GM12878 (cell line): ENCODE results near the gene PPP1R26. TPM values are rescaled to one million over a fixed set of nuclear protein-coding genes. Genes with fewer than 3 reads are reported as not detected.

ENCODE experiments used
- ATAC-seq: fragments of 200-7000 bp; cut with Tn5 transposase; 3 replicates; pipeline ENCODE4 v1.9.1; 2020; ENCODE audit warnings: mild to moderate bottlenecking, moderate library complexity
- BruUV-seq: library from RNA; stranded (reverse); fragments of 400-500 nt; replicated peaks from 2 replicates; lab custom pipeline; 2021; lab: Mats Ljungman, UMichigan
- CTCF ChIA-PET: fragments of 300-600 bp; sonication (Branson Sonifier 250); formaldehyde crosslinking; extraction: SDS; loops from one replicate; lab custom pipeline; 2021; ENCODE audit warnings: inconsistent platforms; lab: Yijun Ruan, JAX
- POLR2A ChIA-PET: fragments of 350-600 bp; formaldehyde crosslinking; extraction: SDS; loops from one replicate; lab custom pipeline; 2021; ENCODE audit warnings: inconsistent platforms; lab: Charles Lee
- RAD21 ChIA-PET: fragments of 300-600 bp; sonication (Branson Sonifier 250); formaldehyde crosslinking; loops from one replicate; lab custom pipeline; 2023; ENCODE audit warnings: antibody characterized with exemption; ENCODE audit not compliant: unreplicated experiment; lab: Charles Lee
- SMC1A ChIA-PET: fragments of 300-600 bp; sonication (Branson Sonifier 250); formaldehyde crosslinking; loops from one replicate; lab custom pipeline; 2023; ENCODE audit not compliant: unreplicated experiment, uncharacterized antibody; lab: Charles Lee
- DNase-seq: peaks from one replicate; pipeline ENCODE4 v3.0.0-alpha.2; 2011; ENCODE audit warnings: low read depth, low spot score
- FAIRE-seq: peaks from 3 replicates; lab custom pipeline; 2011; peaks lifted over from hg19 to GRCh38; lab: Jason Lieb, UNC
- H2AFZ ChIP-seq: 2 replicates; pipeline ENCODE4 v1.6.0; 2011; ENCODE audit warnings: low read depth, low read length, control low read depth; ENCODE audit not compliant: control insufficient read depth
- H3K27ac ChIP-seq: 2 replicates; pipeline ENCODE4 v1.5.1; 2011; ENCODE audit warnings: control low read depth; ENCODE audit not compliant: control insufficient read depth, insufficient read depth
- H3K27me3 ChIP-seq, 2 experiments: replicated peaks in 1 of 2; 2 replicates each; pipeline versions ENCODE4 v1.6.0 to v1.6.1; 2011; ENCODE audit warnings: low read length in 1 of 2; ENCODE audit not compliant: control insufficient read depth in 2 of 2, insufficient read depth in 2 of 2
- H3K36me3 ChIP-seq, 2 experiments: 2 replicates each; pipeline ENCODE4 v1.5.1; 2011; ENCODE audit warnings: low read length in 1 of 2; ENCODE audit not compliant: control insufficient read depth in 2 of 2, insufficient read depth in 2 of 2
- H3K4me1 ChIP-seq: 2 replicates; pipeline ENCODE4 v1.6.1; 2011; ENCODE audit warnings: mild to moderate bottlenecking, low read length, moderate library complexity, mixed read lengths; ENCODE audit not compliant: control insufficient read depth, insufficient read depth
- H3K4me2 ChIP-seq: 2 replicates; pipeline ENCODE4 v1.6.0; 2011; ENCODE audit warnings: control low read depth; ENCODE audit not compliant: control insufficient read depth, insufficient read depth
- H3K4me3 ChIP-seq: fragments of 200-600 bp; sonication (generic); 2 replicates; pipeline ENCODE4 v1.5.1; 2016
- H3K79me2 ChIP-seq: 2 replicates; pipeline ENCODE4 v1.6.0; 2011; ENCODE audit warnings: low read length; ENCODE audit not compliant: control insufficient read depth, insufficient read depth
- H3K9ac ChIP-seq: 2 replicates; pipeline ENCODE4 v1.8.0; 2011; ENCODE audit warnings: low read length, control low read depth, mixed read lengths; ENCODE audit not compliant: control insufficient read depth, insufficient read depth
- H3K9me3 ChIP-seq: replicated peaks from 3 replicates; pipeline ENCODE4 v1.5.1; 2011; ENCODE audit warnings: mild to moderate bottlenecking, low read length; ENCODE audit not compliant: control insufficient read depth, insufficient read depth
- H4K20me1 ChIP-seq: 2 replicates; pipeline ENCODE4 v1.6.0; 2011; ENCODE audit not compliant: control insufficient read depth, insufficient read depth
- CREM ChIP-seq: IDR thresholded peaks from 2 replicates; pipeline ENCODE4 v1.6.1; 2014; ENCODE audit warnings: antibody characterized with exemption, low read depth
- E2F8 ChIP-seq: fragments of 450-650 bp; IDR thresholded peaks from 2 replicates; pipeline ENCODE4 v1.6.1; 2018; ENCODE audit warnings: mild to moderate bottlenecking, low read depth, moderate library complexity; ENCODE audit not compliant: partially characterized antibody
- JUND ChIP-seq: IDR thresholded peaks from 2 replicates; pipeline ENCODE4 v1.6.1; 2012; ENCODE audit warnings: low read depth, mild to moderate bottlenecking, low read length, improper control_type of control experiment, moderate library complexity
- KAT2A ChIP-seq: conservative IDR thresholded peaks from 2 replicates; pipeline ENCODE4 v1.6.1; 2011; ENCODE audit warnings: low read depth, low read length; ENCODE audit not compliant: control insufficient read depth
- PKNOX1 ChIP-seq: fragments of 450-650 bp; IDR thresholded peaks from 2 replicates; pipeline ENCODE4 v1.6.1; 2016; ENCODE audit warnings: mild to moderate bottlenecking
- POLR2A ChIP-seq: IDR thresholded peaks from 2 replicates; pipeline ENCODE4 v1.6.1; 2011; ENCODE audit warnings: low read depth, mild to moderate bottlenecking, low read length
- SMARCA5 ChIP-seq: fragments of 450-650 bp; IDR thresholded peaks from 2 replicates; pipeline ENCODE4 v1.6.1; 2017; ENCODE audit warnings: mild to moderate bottlenecking
- SREBF2 ChIP-seq: IDR thresholded peaks from 2 replicates; pipeline ENCODE4 v1.6.1; 2012; ENCODE audit warnings: mild to moderate bottlenecking, low read length
- TCF3 ChIP-seq: IDR thresholded peaks from 2 replicates; pipeline ENCODE4 v1.6.1; 2012; ENCODE audit warnings: low read depth, mild to moderate bottlenecking, low read length, borderline replicate concordance; ENCODE audit not compliant: insufficient read depth
- ZBED1 ChIP-seq: IDR thresholded peaks from 2 replicates; pipeline ENCODE4 v1.6.1; 2016; ENCODE audit warnings: borderline replicate concordance
- ZNF274 ChIP-seq: IDR thresholded peaks from one replicate; pipeline ENCODE4 v1.8.0; 2011; ENCODE audit not compliant: insufficient read length, insufficient read depth
- WGBS: methylation state at CpG from one replicate; pipeline ENCODE4 v1.1.6; 2016; ENCODE audit warnings: low lambda C conversion rate; ENCODE audit not compliant: insufficient replicate concordance, insufficient coverage; ENCODE audit errors: missing lambda C conversion rate; 5-methylcytosine and 5-hydroxymethylcytosine counted together
- in situ Hi-C: fragments of 300-500 bp; cut with MboI; formaldehyde crosslinking; loops from 9 replicates; pipeline ENCODE4 v1.14.3; 2018; ENCODE audit warnings: mixed read lengths
- intact Hi-C: fragments of 100-400 bp; cut with micrococcal nuclease; formaldehyde crosslinking; loops from one replicate; pipeline ENCODE4 v1.14.2; 2022; ENCODE audit not compliant: unreplicated experiment
- polyA plus RNA-seq, 11 experiments: library from polyadenylated mRNA; depleted of rRNA in 4 of 11; unstranded in 6 of 11; stranded (reverse) in 5 of 11; fragments of >200 nt; fragmentation: Nextera tagmentation in 4 of 11; fragmentation: Illumina TruSeq in 1 of 11; extraction: Ambion mirVana in 4 of 11; extraction: Trizol in 1 of 11; gene quantifications; 1 replicate in 1 of 11; 2 replicates in 10 of 11; pipeline versions ENCODE4 v1.2.1 to v1.2.3, GENCODE V29; 2011 to 2016; ENCODE audit warnings: inconsistent platforms in 2 of 11, missing spikeins in 2 of 11, low read depth in 1 of 11
- total RNA-seq, 4 experiments: library from RNA; depleted of rRNA in 3 of 4; stranded (reverse); fragments of >200 nt in 3 of 4; fragmentation: Illumina TruSeq in 1 of 4; extraction: Trizol in 1 of 4; gene quantifications; 2 replicates each; pipeline versions ENCODE4 v1.2.1 to v1.2.3, GENCODE V29; 2013 to 2021
- TF ChIP-seq, protein P1 (sequence below): fragments of 450-650 bp; formaldehyde crosslinking; IDR thresholded peaks from 2 replicates; pipeline ENCODE4 v1.4.0; 2022; ENCODE audit warnings: mild to moderate bottlenecking, moderate library complexity
- TF ChIP-seq, protein P2 (sequence below): IDR thresholded peaks from 2 replicates; pipeline ENCODE4 v1.6.1; 2011; ENCODE audit warnings: low read depth, mild to moderate bottlenecking, low read length, moderate library complexity, borderline replicate concordance; ENCODE audit errors: extremely low read depth

Gene PPP1R26
- total and polyA plus RNA-seq, 10 of the 15 experiments (the other 5 are each of a cell fraction or from before 2014, with no cell fraction given), result 0.02 to 1.9 (median 0.18) TPM

DNA sequence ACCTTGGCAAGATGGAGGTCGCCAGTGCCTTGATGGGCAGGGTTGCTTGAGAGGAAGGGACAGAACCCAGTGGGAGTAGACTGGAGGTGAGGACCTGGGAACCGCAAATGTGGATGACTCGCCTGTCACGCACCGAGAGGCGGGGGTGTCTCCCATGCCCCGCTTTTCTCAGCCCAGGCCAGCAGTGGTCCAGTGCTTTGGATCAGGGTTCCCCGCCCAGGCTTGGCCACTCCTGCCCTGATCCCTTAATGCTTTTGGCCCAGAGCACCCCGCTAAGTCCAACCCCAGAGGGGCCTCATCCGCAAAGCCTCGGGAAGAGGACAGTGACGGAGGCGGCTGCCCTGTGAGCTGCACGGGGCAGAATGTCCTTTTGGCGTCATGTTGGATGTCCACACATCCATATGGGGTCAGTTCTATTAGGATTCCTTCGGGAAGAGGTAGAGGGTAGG, 23.3 kb downstream of the PPP1R26 start:
- RAD21 ChIA-PET, result no interaction called here
- ATAC-seq (no peak), FAIRE-seq (no peak), DNase-seq (no peak)
- H4K20me1 ChIP-seq, result peaks cover 4% of the 10 kb centered on the region; the same call in 1 of the 2 replicates
- H3K27ac ChIP-seq, result no peak overlapping the region
- 93% methylated on average over 16 of the region's 16 CpGs for WGBS
- H3K4me2 ChIP-seq, result no peak overlapping the region
- TF ChIP-seq PKNOX1, result no peak
- TF ChIP-seq POLR2A, result no peak
- no peak for TF ChIP-seq CREM
- TF ChIP-seq ZBED1, result no peak
- no peak for TF ChIP-seq KAT2A
- TF ChIP-seq SMARCA5, result no peak
- TF ChIP-seq E2F8, result no peak
- TF ChIP-seq, protein P1, sequence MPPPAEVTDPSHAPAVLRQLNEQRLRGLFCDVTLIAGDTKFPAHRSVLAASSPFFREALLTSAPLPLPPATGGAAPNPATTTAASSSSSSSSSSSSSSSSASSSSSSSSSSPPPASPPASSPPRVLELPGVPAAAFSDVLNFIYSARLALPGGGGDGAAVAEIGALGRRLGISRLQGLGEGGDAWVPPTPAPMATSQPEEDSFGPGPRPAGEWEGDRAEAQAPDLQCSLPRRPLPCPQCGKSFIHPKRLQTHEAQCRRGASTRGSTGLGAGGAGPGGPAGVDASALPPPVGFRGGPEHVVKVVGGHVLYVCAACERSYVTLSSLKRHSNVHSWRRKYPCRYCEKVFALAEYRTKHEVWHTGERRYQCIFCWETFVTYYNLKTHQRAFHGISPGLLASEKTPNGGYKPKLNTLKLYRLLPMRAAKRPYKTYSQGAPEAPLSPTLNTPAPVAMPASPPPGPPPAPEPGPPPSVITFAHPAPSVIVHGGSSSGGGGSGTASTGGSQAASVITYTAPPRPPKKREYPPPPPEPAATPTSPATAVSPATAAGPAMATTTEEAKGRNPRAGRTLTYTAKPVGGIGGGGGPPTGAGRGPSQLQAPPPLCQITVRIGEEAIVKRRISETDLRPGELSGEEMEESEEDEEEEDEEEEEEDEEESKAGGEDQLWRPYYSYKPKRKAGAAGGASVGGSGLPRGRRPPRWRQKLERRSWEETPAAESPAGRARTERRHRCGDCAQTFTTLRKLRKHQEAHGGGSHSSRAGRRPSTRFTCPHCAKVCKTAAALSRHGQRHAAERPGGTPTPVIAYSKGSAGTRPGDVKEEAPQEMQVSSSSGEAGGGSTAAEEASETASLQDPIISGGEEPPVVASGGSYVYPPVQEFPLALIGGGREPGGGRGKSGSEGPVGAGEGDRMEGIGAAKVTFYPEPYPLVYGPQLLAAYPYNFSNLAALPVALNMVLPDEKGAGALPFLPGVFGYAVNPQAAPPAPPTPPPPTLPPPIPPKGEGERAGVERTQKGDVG (CRISPR knock-in tag), result no peak
- TF ChIP-seq, protein P2, sequence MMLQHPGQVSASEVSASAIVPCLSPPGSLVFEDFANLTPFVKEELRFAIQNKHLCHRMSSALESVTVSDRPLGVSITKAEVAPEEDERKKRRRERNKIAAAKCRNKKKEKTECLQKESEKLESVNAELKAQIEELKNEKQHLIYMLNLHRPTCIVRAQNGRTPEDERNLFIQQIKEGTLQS, result no peak
- TF ChIP-seq SREBF2, result no peak
- no peak for TF ChIP-seq JUND
- TF ChIP-seq TCF3, result no peak
- no peak for TF ChIP-seq ZNF274
- H3K4me1 ChIP-seq, result peaks cover 17% of the 10 kb centered on the region
- no peak overlapping the region for H3K9ac ChIP-seq
- BruUV-seq, result no TSS peak
- intact Hi-C loops (no loop called here), in situ Hi-C loops (no loop called here)
- SMC1A ChIA-PET, result no interaction called here
- no peak overlapping the region for H2AFZ ChIP-seq
- POLR2A ChIA-PET, result no interaction called here
- H3K9me3 ChIP-seq, result no peaks in the 10 kb centered on the region
- H3K36me3 ChIP-seq, result peaks cover 10 to 22% of the 10 kb centered on the region in 2 experiments; a peak in 3 of 4 replicates
- H3K79me2 ChIP-seq, result peaks cover 14% of the 10 kb centered on the region
- CTCF ChIA-PET, result no interaction called here
- H3K4me3 ChIP-seq, result no peak overlapping the region
- no peaks in the 10 kb centered on the region for H3K27me3 ChIP-seq
